ENCODE results near the gene PPID.
"Not testable (repeated sequence)": the region's sequence is repeated elsewhere in the genome, so short reads cannot be mapped to it uniquely, and the experiment has no call there.

PPID gene

DNA sequence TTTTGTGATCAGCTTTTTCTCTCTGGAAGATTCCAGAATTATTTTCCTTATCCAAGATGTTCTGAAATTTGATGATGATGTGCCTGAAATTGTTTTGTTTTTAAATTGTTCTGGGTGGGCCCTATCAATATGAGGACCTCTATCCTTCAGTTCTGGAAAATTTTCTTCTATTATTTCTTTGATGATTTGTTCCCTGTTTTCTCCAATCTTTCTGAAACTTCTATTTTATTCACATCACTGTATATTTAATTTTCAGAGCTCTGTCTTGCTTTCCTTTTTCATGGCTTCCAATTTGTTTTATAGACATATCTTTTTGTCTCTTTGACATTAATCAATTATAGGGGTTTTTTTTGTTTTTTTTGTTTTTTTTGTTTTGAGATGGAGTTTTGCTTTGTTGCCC is 33.4 kb upstream of the PPID start:
- TF ChIP-seq, protein P1, sequence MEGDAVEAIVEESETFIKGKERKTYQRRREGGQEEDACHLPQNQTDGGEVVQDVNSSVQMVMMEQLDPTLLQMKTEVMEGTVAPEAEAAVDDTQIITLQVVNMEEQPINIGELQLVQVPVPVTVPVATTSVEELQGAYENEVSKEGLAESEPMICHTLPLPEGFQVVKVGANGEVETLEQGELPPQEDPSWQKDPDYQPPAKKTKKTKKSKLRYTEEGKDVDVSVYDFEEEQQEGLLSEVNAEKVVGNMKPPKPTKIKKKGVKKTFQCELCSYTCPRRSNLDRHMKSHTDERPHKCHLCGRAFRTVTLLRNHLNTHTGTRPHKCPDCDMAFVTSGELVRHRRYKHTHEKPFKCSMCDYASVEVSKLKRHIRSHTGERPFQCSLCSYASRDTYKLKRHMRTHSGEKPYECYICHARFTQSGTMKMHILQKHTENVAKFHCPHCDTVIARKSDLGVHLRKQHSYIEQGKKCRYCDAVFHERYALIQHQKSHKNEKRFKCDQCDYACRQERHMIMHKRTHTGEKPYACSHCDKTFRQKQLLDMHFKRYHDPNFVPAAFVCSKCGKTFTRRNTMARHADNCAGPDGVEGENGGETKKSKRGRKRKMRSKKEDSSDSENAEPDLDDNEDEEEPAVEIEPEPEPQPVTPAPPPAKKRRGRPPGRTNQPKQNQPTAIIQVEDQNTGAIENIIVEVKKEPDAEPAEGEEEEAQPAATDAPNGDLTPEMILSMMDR (conservative IDR thresholded peaks at IDR 0.05; ENCODE audit: control insufficient read depth, insufficient read depth, low read depth, low read length): no peak
- H3K4me3 ChIP-seq (ENCODE audit: control insufficient read depth, low read depth, low read length): no peak overlapping the region
- no peak for DNase-seq (ENCODE audit: low read depth)

DNA sequence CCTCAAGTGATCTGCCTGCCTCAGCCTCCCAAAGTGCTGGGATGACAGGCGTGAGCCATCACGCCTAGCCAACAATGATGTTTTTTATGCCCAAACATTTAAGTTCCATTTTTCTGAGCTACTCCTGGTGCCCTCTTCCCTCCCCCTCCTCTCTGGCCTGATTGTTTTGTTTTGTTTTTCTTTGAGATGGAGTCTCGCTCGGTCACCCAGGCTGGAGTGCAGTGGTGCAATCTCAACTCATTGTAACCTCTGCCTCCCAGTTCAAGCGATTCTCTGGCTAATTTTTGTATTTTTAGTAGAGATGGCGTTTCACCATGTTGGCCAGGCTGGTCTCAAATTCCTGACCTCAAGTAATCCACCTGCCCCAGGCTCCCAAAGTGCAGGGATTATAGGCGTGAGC is 32.6 kb upstream of the PPID start:
- not testable (repeated sequence) for DNase-seq (ENCODE audit: low read depth); H3K4me3 ChIP-seq (ENCODE audit: control insufficient read depth, low read depth, low read length)

DNA sequence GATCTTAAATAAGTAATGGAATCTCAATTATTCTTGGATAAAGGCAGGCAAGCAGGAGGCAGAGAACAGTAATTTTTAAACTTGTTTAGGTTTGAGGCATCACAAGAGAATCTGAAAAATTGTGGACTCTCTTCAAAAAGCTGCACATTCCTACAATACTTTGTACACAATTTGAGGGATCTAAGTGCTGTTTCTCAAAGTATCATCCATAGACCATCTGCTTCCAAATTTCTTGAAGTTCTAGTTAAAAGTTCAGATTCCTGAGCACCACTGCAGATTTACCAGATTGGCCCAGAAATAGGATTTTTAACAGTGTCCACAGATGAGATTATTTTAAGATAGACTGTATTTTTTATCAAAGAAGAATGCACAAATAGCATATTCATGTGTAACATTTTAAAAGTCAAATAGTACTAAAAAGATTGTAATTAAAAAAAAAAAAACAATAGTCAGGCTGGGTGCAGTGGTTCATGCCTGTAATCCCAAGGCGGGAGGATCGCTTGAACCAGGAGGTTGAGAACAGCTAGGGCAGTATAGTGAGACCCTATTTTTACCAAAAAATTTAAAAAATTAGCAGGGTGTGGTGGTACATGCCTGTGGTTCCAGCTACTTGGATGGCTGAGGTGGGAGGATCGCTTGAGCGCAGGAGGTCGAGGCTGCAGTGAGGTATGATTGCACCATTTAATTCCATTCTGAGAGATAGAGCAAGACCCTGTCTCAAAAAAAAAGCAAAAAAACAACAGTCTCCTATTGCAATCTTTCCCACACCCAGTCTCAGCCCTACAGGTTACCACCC is 31.4 kb upstream of the PPID start:
- H3K4me3 ChIP-seq (ENCODE audit: control insufficient read depth, low read depth, low read length): no peak overlapping the region
- no peak for DNase-seq (ENCODE audit: low read depth)
- TF ChIP-seq, protein P1 (conservative IDR thresholded peaks at IDR 0.05; ENCODE audit: control insufficient read depth, insufficient read depth, low read depth, low read length): no peak

DNA sequence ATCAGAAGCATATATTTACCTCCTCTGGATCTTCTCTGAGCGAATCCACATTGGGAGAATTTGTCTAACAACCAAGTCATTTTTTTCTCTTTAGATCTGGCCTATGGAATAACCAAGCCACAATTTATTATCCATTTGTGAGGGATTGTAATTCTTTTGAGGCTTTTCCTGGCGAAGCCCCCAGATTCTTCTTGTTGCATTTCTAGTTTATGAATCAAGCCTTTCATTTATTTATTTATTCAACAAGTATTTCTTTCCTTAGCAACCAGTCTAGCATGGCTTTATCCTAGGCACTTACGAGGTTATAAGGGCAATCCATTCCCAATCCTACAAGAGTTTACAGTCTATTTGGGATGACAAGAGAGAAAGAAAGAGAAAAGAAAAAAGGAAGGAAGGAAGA is 27.2 kb upstream of the PPID start:
- peak; percentile 55 for DNase-seq (ENCODE audit: low read depth)
- TF ChIP-seq, protein P1 (conservative IDR thresholded peaks at IDR 0.05; ENCODE audit: control insufficient read depth, insufficient read depth, low read depth, low read length): no peak
- no peak overlapping the region for H3K4me3 ChIP-seq (ENCODE audit: control insufficient read depth, low read depth, low read length)

DNA sequence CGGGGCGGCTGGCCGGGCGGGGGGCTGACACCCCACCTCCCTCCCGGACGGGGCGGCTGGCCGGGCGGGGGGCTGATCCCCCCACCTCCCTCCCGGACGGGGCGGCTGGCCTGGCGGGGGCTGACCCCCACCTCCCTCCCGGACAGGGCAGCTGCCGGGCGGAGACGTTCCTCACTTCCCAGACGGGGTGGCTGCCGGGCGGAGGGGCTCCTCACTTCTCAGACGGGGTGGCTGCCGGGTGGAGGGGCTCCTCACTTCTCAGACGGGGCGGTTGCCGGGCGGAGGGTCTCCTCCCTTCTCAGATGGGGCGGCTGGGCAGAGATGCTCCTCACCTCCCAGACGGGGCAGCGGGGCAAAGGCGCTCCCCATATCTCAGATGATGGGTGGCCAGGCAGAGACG is 23.3 kb upstream of the PPID start:
- H3K4me3 ChIP-seq (ENCODE audit: control insufficient read depth, low read depth, low read length); DNase-seq (ENCODE audit: low read depth): not testable (repeated sequence)

DNA sequence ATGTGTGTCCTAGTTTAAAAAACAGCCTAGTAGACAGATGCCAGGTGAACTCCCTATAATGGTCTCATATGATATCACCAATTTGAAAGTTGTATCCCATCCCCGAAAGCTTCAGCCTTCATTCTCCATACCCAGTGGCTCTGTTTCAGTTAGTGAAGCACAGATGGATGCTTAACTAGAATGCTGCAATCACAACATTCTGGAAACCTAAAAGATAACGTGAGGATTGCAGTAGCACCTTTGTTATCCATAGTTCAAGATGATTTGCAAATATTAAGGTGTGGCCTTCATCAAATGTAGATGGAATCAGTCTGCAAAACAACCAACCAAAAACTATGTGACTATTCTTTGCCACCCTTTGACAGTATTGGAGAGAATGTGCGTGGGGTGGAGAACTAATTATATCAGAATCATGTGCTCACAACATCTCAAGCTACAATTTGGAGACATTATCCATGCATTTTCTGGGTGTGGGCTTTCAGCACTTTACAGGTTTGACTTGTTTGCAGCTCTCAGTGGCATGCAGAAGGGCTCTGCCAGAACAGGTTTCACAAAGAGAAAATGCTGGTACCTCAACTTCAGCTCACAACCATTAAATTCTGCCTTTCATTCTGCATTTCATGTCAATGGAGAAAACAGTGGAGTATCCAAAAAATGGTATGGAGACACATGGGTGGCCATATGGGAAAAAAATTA is 18.3 kb upstream of the PPID start:
- TF ChIP-seq, protein P1 (conservative IDR thresholded peaks at IDR 0.05; ENCODE audit: control insufficient read depth, insufficient read depth, low read depth, low read length): no peak
- no peak overlapping the region for H3K4me3 ChIP-seq (ENCODE audit: control insufficient read depth, low read depth, low read length)
- DNase-seq (ENCODE audit: low read depth): no peak

DNA sequence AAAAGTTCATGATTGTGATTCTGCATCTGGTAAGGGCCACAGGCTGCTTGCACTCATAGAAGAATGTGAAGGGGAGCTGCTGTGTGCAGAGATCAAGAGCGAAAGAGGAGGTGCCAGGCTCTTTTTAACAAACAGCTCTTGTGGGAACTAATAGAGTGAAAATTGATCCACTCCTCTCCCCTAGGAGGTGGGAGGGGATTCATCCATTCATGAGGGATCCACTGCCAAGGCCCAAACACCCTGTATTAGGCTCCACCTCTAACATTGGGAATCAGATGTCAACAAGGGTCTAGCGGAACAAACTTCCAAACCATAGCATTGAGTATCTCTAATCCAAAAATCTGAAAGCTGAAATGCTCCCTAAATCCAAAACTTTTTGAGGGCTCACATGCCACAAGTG is 16.4 kb upstream of the PPID start:
- TF ChIP-seq, protein P1 (conservative IDR thresholded peaks at IDR 0.05; ENCODE audit: control insufficient read depth, insufficient read depth, low read depth, low read length): no peak
- no peak for DNase-seq (ENCODE audit: low read depth)
- no peak overlapping the region for H3K4me3 ChIP-seq (ENCODE audit: control insufficient read depth, low read depth, low read length)
